GM12891 (cell line): ENCODE measurements around the gene ERGIC2.

Source experiments
- PAX5 ChIP-seq: IDR thresholded peaks from 2 replicates; pipeline ENCODE4 v1.6.1; 2011; ENCODE audit warnings: low read length, moderate library complexity, mild to moderate bottlenecking; ENCODE audit not compliant: insufficient read depth, severe bottlenecking
- POLR2A ChIP-seq: IDR thresholded peaks from 2 replicates; pipeline ENCODE4 v1.6.1; 2011; ENCODE audit warnings: low read depth, low read length, control low read depth
- POLR2AphosphoS5 ChIP-seq: IDR thresholded peaks from 2 replicates; pipeline ENCODE4 v1.6.1; 2011; ENCODE audit warnings: low read depth, low read length, control low read depth
- POU2F2 ChIP-seq: IDR thresholded peaks from 2 replicates; pipeline ENCODE4 v1.6.1; 2011; ENCODE audit warnings: low read depth, mild to moderate bottlenecking, control low read depth, low read length, moderate library complexity
- SPI1 ChIP-seq: IDR thresholded peaks from 2 replicates; pipeline ENCODE4 v1.6.1; 2011; ENCODE audit warnings: low read depth, low read length, control low read depth
- TAF1 ChIP-seq: IDR thresholded peaks from 2 replicates; pipeline ENCODE4 v1.6.1; 2011; ENCODE audit warnings: low read depth, low read length, control low read depth

DNA sequence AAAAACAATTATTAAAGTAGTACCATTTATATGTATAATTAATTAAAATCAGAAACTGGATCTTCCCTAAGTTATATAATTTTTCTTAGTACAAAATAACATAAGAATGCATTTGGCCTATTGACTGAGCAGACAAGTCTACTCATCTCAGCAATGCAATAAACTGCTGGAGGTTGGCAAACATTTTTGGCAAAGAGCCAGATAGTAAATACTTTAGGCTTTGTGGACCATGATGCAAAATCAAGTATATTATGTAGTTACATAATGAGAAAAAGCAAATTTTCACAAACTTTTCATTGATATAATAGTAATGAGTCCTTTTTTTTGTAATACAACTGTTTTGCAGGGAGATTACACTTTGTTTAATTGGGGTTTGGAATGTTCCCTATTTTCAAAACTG is 30.9 kb downstream of the ERGIC2 start:
- TF ChIP-seq POU2F2: no peak
- TF ChIP-seq POLR2A: no peak
- no peak for TF ChIP-seq POLR2AphosphoS5
- TF ChIP-seq TAF1: no peak
- TF ChIP-seq PAX5: no peak
- no peak for TF ChIP-seq SPI1
